Natural killer cell (primary cell): ENCODE results near the gene YOD1. TPM values are rescaled to one million over a fixed set of nuclear protein-coding genes. Genes with fewer than 3 reads are reported as not detected.

Source experiments
- ATAC-seq, 3 donors: fragments of 150-1000 bp in 2 of 3; fragments of 200-7000 bp in 1 of 3; cut with Tn5 transposase; 1 replicate in 1 of 3; 2 replicates in 2 of 3; pipeline ENCODE4 v1.10.0; 2021; ENCODE audit warnings: mild to moderate bottlenecking in 2 of 3, moderate library complexity in 2 of 3
- DNase-seq, 2 donors: peaks; one replicate each; pipeline versions ENCODE4 v3.0.0 to v3.0.0-alpha.2; 2013 to 2021; ENCODE audit warnings: mixed read lengths in 1 of 2
- H3K27ac ChIP-seq: one replicate; pipeline ENCODE4 v1.5.1; 2013; ENCODE audit warnings: mild to moderate bottlenecking, low read length
- H3K27me3 ChIP-seq: one replicate; pipeline ENCODE4 v1.6.1; 2013; ENCODE audit warnings: low read length; ENCODE audit not compliant: control insufficient read depth, insufficient read depth
- H3K36me3 ChIP-seq: one replicate; pipeline ENCODE4 v1.6.1; 2013; ENCODE audit warnings: low read length; ENCODE audit not compliant: control insufficient read depth, insufficient read depth
- H3K4me1 ChIP-seq: one replicate; pipeline ENCODE4 v1.6.1; 2013; ENCODE audit warnings: low read length; ENCODE audit not compliant: control insufficient read depth, insufficient read depth
- H3K4me3 ChIP-seq: one replicate; pipeline ENCODE4 v1.5.1; 2013; ENCODE audit warnings: low read length
- H3K9me3 ChIP-seq: one replicate; pipeline ENCODE4 v1.6.1; 2013; ENCODE audit warnings: low read length; ENCODE audit not compliant: control insufficient read depth, insufficient read depth
- H3K27ac Mint-ChIP-seq, 2 donors: one replicate each; pipeline ENCODE4 v1.8.0; 2022; ENCODE audit warnings: mild to moderate bottlenecking in 2 of 2, mixed read lengths in 2 of 2, moderate library complexity in 1 of 2
- H3K27me3 Mint-ChIP-seq, 2 donors: one replicate each; pipeline ENCODE4 v1.8.0; 2022; ENCODE audit warnings: low read depth in 2 of 2, mixed read lengths in 2 of 2
- H3K36me3 Mint-ChIP-seq: one replicate; pipeline ENCODE4 v1.8.0; 2022; ENCODE audit warnings: mixed read lengths
- H3K4me1 Mint-ChIP-seq, 2 donors: one replicate each; pipeline ENCODE4 v1.8.0; 2022; ENCODE audit warnings: mixed read lengths in 2 of 2
- H3K4me3 Mint-ChIP-seq: one replicate; pipeline ENCODE4 v1.8.0; 2022; ENCODE audit warnings: mild to moderate bottlenecking, moderate library complexity, mixed read lengths
- H3K9me3 Mint-ChIP-seq, 2 donors: one replicate each; pipeline ENCODE4 v1.8.0; 2022; ENCODE audit warnings: mixed read lengths in 2 of 2
- WGBS: methylation state at CpG from one replicate; pipeline ENCODE4 v1.1.7; 2013; ENCODE audit warnings: missing lambda C conversion rate; ENCODE audit not compliant: insufficient coverage; 5-methylcytosine and 5-hydroxymethylcytosine counted together
- intact Hi-C: fragments of 100-400 bp; cut with micrococcal nuclease; formaldehyde crosslinking; loops from one replicate; pipeline ENCODE4 v1.14.2; 2022
- total RNA-seq, 4 donors: library from RNA; stranded (reverse); fragments of 120-200 nt in 1 of 4; gene quantifications; one replicate each; pipeline versions ENCODE4 v1.2.3 to v1.2.4, GENCODE V29; 2013 to 2022
- TF ChIP-seq, protein P1 (sequence below): fragments of 200-600 bp; IDR thresholded peaks from one replicate; pipeline ENCODE4 v1.8.0; 2022; ENCODE audit warnings: antibody characterized with exemption

YOD1 gene
- total RNA-seq, 3 donors from 2014 or later (not counting 1 experiment from before 2014, with no cell fraction given), result 20.6 to 22.8 (median 21.2) TPM

DNA sequence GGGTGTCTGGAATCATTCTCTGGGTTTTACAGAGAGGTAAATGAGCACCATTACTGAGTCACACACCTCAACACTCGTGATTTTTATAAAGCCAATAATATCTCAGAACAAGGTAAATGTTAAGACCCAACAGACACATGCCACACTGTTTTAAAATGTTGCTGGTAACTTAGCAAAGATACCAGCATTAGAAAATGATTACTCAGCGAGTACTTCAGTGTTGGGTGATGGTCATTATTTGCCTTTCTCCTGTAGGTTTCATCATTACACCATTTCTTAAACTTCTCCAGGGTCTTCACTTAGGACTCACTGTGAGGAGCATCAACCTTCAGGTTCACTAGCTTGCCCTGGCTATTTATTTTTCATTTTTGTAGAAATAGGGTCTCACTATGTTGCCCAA lies 30.8 kb upstream of the YOD1 start:
- Mint-ChIP-seq H3K4me3 (no peak overlapping the region), H3K4me1 (peaks cover 7% of the 10 kb centered on the region in 2 donors), H3K9me3 (no peaks in the 10 kb centered on the region), H3K27ac (no peak overlapping the region), H3K36me3 (no peaks in the 10 kb centered on the region), H3K27me3 (peaks cover 18 to 30% of the 10 kb centered on the region in 2 donors)
- WGBS, result 88% methylated on average over 2 of the region's 2 CpGs
- TF ChIP-seq, protein P1, sequence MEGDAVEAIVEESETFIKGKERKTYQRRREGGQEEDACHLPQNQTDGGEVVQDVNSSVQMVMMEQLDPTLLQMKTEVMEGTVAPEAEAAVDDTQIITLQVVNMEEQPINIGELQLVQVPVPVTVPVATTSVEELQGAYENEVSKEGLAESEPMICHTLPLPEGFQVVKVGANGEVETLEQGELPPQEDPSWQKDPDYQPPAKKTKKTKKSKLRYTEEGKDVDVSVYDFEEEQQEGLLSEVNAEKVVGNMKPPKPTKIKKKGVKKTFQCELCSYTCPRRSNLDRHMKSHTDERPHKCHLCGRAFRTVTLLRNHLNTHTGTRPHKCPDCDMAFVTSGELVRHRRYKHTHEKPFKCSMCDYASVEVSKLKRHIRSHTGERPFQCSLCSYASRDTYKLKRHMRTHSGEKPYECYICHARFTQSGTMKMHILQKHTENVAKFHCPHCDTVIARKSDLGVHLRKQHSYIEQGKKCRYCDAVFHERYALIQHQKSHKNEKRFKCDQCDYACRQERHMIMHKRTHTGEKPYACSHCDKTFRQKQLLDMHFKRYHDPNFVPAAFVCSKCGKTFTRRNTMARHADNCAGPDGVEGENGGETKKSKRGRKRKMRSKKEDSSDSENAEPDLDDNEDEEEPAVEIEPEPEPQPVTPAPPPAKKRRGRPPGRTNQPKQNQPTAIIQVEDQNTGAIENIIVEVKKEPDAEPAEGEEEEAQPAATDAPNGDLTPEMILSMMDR, result no peak
- no peak for ATAC-seq
- H3K4me3 ChIP-seq, result no peak overlapping the region
- no peak overlapping the region for H3K27ac ChIP-seq
- H3K4me1 ChIP-seq, result no peaks in the 10 kb centered on the region
- intact Hi-C loops, result no loop called here
- H3K36me3 ChIP-seq, result no peaks in the 10 kb centered on the region
- DNase-seq, result no peak
- H3K9me3 ChIP-seq, result no peaks in the 10 kb centered on the region
- peaks cover 7% of the 10 kb centered on the region for H3K27me3 ChIP-seq

DNA sequence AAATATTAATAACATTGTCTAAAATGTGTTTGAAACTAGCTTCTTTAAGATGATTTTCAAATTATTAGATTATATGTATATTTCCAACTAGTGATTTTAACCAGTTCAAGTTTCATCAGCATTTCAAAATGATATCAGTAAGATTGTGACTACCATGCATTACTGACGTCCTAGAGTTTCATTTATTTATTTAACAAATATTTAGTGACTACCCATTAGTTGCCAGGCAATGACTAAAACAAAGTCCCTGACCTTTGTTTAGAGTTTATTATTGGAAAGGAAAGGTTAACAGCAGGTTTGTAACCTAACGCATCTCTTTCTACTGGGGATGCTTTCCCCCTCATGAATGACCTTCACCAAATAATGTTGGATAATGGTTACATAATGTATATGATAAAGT lies 30.1 kb upstream of the YOD1 start:
- H3K36me3 Mint-ChIP-seq, result no peaks in the 10 kb centered on the region
- WGBS, result no CpG with 5 or more reads among the region's 2 CpGs

DNA sequence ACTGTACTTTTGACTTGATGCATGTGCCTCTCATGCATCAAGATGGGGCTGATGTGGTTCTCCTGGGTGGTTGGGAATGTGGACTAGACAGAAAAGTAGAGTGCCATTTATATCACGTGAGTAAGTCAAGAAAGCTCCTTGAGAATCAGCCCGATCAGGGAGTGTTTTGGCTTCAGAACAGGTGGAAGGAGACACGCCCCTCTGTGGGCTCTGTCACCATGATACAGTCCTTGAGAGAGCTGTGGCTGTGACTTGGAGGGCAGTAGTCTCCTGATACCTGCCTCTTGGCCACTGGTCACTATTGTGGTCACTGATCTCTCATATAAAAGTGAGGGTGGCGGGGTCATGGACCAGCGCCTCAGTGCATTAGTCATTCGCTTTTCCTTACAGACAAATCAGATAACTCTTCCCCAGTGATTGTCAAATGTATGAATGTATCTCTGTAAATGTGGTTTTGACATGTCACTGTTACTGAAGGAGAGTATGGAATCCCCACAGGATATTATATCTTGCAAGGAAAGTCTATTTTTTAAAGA lies 28.8 kb upstream of the YOD1 start:
- no peak for ATAC-seq
- no peak for DNase-seq
- Histone ChIP-seq H3K4me3 (no peak overlapping the region), H3K36me3 (no peaks in the 10 kb centered on the region), H3K27ac (no peak overlapping the region), H3K4me1 (no peaks in the 10 kb centered on the region), H3K9me3 (no peaks in the 10 kb centered on the region), H3K27me3 (peaks cover 7% of the 10 kb centered on the region)
- WGBS, result 93% methylated on average over 3 of the region's 6 CpGs
- TF ChIP-seq, protein P1, result no peak
- H3K4me3 Mint-ChIP-seq, result no peak overlapping the region
- no peak overlapping the region for H3K27ac Mint-ChIP-seq
- intact Hi-C loops, result no loop called here
- H3K27me3 Mint-ChIP-seq, result peaks cover 14 to 27% of the 10 kb centered on the region in 2 donors
- no peaks in the 10 kb centered on the region for H3K9me3 Mint-ChIP-seq
- H3K36me3 Mint-ChIP-seq, result no peaks in the 10 kb centered on the region
- peaks cover 3 to 4% of the 10 kb centered on the region in 2 donors for H3K4me1 Mint-ChIP-seq

More for the DNA sequence above, 30.1 kb upstream of the YOD1 start:
- Histone ChIP-seq H3K36me3 (no peaks in the 10 kb centered on the region), H3K9me3 (no peaks in the 10 kb centered on the region), H3K27me3 (peaks cover 7% of the 10 kb centered on the region), H3K4me1 (no peaks in the 10 kb centered on the region), H3K4me3 (no peak overlapping the region), H3K27ac (no peak overlapping the region)
- no peak overlapping the region for H3K4me3 Mint-ChIP-seq
- intact Hi-C loops, result no loop called here
- peaks cover 7% of the 10 kb centered on the region in 2 donors for H3K4me1 Mint-ChIP-seq
- peaks cover 15 to 30% of the 10 kb centered on the region in 2 donors for H3K27me3 Mint-ChIP-seq
- TF ChIP-seq, protein P1, result no peak
- ATAC-seq (no peak), DNase-seq (no peak)
- H3K27ac Mint-ChIP-seq, result no peak overlapping the region
- H3K9me3 Mint-ChIP-seq, result no peaks in the 10 kb centered on the region

DNA sequence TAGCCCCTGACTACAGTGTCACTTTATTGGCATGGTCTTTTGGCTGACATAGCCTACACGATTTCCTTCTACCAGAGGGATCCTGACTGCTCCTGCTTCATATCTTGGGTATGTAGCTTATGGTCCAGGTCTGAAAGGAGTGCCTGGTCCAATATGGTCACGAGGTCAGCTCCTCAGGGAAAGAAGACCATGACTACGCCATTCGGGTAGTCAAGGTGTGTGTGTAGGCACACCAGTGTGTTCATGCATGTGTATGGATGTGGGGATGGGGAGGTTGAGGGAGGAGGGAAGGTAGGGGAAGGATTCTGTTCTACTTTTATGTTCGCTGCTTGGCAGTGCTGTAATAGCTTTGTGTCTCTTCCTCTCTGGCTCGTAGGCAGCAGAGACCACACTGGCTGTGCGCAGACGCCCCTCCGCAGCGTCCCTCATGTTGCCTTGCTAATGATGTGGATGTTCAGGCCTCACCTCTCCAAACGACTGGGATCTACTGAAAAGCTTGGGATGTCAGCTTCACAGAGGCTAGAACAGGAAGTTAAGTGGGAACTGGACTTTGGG lies 27.6 kb upstream of the YOD1 start:
- intact Hi-C loops, result no loop called here
- Histone ChIP-seq H3K4me1 (no peaks in the 10 kb centered on the region), H3K4me3 (no peak overlapping the region), H3K36me3 (no peaks in the 10 kb centered on the region), H3K27me3 (no peaks in the 10 kb centered on the region), H3K9me3 (no peaks in the 10 kb centered on the region), H3K27ac (no peak overlapping the region)
- Mint-ChIP-seq H3K4me1 (no peaks in the 10 kb centered on the region), H3K27ac (no peak overlapping the region), H3K9me3 (no peaks in the 10 kb centered on the region), H3K27me3 (peaks cover 12 to 17% of the 10 kb centered on the region in 2 donors), H3K4me3 (no peak overlapping the region), H3K36me3 (no peaks in the 10 kb centered on the region)
- TF ChIP-seq, protein P1, result no peak
- WGBS, result 90% methylated on average over 11 of the region's 11 CpGs
- no peak for ATAC-seq
- no peak for DNase-seq
